DMS153 (cell line): ENCODE measurements around the gene KCTD12.
A peak's percentile ranks its signal among the peaks of the same experiment; 100 is the strongest.
"Not testable (repeated sequence)": the region's sequence is repeated elsewhere in the genome, so short reads cannot be mapped to it uniquely, and the experiment has no call there.

Experiments used
- DNase-seq: peaks from one replicate; lab custom pipeline; 2025; lab: John Stamatoyannopoulos, UW

KCTD12 gene

DNA sequence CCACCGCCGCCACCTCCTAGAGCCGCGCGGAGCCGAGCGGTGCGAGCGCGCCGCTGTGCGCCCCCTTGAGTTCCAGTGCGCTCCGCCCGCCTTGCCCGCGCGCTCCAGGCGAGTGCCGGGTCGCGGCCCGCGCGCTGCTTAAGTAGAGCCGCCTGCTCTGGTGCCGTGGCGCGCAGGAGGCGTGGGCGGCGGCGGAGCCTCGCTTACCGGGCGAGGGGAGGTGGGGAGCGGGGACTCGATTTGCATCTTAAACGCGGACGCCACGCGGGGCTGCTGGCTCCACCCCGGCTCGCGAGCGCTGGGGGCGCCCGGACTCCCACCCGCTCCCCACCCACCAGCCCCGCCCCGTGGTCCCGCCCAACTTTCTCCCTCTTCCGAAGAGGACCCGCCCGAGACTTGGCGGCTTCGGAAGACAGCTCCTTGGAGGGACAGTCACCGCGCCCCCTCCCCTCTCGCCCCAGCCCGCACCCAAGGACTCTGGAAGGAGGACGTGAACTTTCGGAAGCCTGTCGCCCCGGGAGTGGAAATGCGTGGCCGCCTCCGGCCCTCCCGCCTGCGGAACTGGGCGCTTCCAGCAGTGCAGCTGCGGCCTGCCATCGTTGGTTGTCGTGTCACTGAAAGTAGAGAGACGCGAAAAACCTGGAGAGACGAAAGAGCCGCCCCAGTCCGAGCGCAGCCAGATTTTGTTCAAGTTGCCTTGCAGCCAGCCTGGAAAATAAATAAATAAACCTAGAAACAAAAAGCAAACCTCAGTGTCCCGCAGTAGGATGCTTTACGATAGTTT lies at the start of gene KCTD12:
KCTD12 (minus strand) TSS at position 114 of the 784 bp plus-strand sequence. CDS start 257 bp downstream, outside the sequence.
- peak; percentile 68 for DNase-seq

DNA sequence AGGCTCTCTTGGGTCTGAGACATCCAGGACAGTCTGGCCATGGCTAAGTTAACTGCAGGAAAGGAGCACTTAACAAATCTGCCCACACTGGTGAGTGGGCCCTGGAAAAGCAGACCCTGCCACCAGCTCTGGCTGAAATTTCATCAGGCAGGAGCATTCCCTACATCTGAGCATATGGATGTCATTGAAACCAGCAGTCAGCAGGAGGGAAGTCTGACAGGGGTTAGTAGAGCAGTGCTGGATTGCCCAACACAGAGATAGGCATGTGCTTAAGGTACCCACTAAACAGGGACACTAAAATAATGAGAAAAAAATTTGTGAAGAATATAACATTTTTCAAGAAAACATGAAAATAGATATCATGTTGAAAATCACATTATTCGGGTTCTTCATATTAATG lies 48.5 kb upstream of the KCTD12 start:
- no peak for DNase-seq

GRCh38 chr13:76932076-76932475 lies 45.9 kb upstream of the KCTD12 start:
- no peak for DNase-seq

- no peak for DNase-seq
These were observed 43.7 kb upstream of the KCTD12 start for GRCh38 chr13:76929851-76930374.

DNA sequence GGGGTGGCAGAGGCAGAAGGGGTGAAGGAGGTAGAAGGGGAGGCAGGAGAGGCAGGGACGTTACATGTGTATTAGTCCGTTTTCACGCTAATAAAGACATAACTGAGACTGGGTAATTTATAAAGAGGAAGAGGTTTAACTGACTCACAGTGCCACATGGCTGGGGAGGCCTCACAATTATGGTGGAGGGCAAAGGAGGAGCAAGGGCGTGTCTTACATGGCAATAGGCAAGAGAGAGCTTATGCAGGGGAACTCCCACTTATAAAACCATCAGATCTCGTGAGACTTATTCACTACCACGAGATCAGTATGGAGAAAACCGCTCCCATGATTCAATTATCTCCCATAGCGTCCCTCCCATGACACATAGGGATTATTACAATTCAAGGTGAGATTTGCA lies 43.1 kb upstream of the KCTD12 start:
- no peak for DNase-seq

DNA sequence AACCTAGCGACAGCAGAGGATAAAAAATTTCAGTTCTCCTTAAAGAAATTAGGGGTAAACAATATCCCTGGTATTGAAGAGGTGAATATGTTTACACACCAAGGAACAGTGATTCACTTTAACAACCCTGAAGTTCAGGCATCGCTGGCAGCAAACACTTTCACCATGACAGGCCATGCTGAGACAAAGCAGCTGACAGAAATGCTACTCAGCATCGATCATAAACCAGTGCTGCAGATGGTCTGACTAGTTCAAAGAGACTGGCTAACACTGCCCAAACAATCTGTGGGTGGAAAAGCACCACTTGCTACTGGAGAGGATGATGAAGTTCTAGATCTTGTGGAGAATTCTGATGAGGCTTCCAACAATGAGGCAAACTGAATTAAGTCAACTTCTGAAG lies 42.3 kb upstream of the KCTD12 start:
- DNase-seq = peak; percentile 19

DNA sequence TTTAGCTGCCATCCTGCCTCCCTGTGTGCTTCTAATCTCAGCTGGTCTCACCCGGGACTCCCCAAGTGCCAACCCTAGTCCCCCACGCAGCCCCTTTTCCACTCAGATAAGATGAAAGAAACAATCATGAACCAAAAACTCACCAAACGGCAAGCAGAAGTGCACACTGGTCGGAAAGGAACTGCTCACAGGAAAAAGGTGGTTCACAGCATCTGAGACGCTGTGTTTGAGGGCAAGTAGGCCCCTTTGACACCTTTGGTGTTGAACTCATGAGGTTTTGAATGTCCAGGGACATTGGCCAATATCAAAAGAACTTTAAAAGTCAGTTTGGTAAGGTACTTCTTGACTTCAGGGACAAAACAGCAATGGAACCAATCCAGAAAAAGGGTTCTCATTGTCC lies 41.8 kb upstream of the KCTD12 start:
- no peak for DNase-seq

DNA sequence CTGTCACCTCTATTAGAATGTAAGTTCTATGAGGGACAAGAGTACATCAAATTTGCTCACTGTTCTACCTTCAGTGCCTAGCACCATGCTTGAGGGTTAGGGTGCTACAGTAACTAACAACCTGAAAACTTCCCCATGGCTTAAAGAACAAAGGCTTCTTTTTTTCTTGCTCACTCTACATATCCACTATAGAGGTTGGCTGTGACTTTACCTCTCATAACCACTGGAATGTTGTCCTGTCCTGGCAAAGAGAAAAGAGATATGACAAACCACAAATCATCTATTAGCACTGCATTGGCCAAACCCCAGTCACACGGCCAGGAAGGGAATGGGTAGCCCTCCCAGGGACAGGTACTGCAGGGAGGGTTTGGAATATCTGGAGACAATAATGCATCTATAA lies 38.9 kb upstream of the KCTD12 start:
- no peak for DNase-seq

DNA sequence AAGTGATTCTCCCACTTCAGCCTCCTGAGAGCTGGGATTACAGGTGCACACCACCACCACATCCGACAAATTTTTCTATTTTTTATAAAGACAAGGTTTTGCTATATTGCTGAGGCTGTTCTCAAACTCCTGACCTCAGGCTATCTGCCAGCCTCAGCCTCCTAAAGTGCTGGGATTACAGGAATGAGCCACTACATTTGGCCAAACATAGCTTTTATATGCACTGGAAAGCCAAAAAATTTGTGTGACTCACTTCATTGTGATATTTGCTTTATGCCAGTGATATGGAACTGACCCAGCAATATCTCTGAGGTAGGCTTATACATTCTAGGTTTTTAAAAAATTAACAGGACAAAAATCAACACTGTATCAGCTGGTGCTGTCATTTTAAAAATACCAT lies 35.3 kb upstream of the KCTD12 start:
- DNase-seq = no peak

DNA sequence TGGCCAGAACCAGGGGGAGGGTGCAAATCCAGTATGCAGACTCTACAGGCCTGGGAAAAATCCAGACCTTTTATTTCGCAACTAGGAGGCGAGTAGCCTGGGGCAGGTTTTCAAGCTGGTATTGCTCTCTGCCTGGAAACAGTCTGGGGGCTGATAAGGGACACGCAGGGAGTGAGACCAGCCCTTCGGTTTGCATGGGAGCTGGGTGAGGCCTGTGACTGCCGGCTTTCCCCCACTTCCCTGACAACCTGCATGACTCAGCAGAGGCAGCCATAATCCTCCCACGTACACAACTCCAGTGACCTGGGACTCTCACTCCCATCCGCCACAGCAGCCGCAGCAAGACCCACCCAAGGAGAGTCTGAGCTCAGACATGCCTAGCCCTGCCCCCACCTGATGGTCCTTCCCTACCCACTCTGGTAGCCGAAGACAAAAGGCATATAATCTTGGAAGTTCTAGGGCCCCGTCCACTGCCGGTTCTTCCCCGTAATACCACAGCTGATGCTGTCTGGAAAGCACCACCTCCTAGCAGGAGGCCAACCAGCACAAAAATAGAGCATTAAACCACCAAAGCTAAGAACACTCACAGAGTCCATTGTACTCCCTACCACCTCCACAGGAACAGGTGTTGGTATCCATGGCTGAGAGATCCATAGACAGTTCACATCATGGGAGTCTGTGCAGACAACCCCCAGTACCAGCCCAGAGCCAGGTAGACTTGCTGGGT lies 31.7 kb upstream of the KCTD12 start:
- DNase-seq = not testable (repeated sequence)

DNA sequence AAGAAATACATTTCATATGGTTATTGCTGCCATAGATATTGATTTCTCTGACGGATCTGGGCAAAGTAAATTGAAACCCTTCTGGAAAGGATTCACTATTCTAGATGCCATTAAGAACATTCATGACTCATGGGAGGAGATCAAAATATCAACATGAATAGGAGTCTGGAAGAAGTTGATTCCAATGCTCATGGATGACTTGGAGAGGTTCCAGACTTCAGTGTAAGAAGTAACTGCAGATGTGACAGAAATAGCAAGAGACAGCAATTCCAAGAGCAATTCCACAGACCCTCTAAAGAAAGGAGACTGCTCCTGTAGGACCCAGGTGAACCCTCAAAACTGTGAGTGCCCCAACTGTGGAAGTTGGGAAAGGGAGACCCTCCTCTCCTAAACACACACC lies 30.9 kb upstream of the KCTD12 start:
- no peak for DNase-seq

- no peak for DNase-seq
These were observed 27.7 kb upstream of the KCTD12 start for GRCh38 chr13:76913898-76914297.

- no peak for DNase-seq
These were observed 26.3 kb upstream of the KCTD12 start for GRCh38 chr13:76912476-76912875.

DNA sequence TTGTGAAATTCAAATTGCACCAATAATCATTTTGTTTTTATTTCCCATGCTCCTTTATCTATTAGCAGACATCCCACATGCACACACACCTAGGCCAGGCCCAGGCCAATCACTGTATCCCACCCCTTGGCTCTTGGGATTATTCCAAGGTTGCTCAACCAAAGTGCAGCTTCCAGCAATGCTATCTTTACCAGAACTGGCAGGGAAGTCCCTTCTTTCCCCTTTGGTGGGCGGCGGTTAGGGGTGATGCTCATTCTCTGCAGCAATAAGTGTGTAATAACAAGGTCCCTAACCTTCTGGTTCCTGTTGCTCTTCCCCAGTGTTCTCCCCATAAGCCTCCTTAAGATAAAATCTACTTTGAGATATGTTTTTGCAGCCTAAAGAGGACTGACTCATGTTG lies 18.3 kb upstream of the KCTD12 start:
- no peak for DNase-seq

- peak; percentile 57 for DNase-seq
These were observed 17.4 kb upstream of the KCTD12 start for GRCh38 chr13:76903544-76904162.

DNA sequence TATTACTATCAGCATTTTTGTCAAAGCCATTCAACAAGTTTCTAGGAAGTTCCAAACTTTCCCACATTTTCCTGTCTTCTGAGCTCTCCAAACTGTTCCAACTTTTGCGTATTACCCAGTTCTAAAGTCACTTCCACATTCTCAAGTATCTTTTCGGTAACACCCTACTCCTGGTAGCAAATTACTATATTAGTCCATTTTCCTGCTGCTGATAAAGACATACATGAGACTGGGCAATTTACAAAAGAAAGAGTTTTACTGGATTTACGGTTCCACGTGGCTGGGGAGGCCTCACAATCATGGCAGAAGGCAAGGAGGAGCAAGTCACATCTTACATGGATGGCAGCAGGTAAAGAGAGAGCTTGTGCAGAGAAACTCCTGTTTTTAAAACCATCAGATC lies 12.9 kb upstream of the KCTD12 start:
- DNase-seq = not testable (repeated sequence)

- DNase-seq = not testable (repeated sequence)
These were observed 11.0 kb upstream of the KCTD12 start for GRCh38 chr13:76897171-76897570.

GRCh38 chr13:76894401-76895110 lies 8.4 kb upstream of the KCTD12 start:
- DNase-seq = no peak

DNA sequence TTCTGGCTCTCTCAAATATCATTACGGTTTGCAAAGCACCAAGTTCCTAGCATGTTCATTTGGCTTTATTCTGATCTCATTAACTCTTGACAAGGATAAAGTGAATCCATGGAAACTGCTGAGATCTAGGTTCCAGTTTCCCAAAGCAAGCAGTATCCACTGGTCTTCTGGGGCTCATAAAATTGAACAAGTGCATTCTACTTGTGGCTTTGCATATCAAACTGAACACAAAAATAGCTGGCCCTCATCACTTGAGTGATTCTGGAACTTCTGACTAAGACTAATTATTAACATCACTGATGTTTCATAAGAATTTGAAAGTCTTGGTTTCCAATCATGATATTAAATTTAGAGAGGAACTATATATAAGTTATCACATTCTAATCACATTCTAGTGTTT lies 6.3 kb upstream of the KCTD12 start:
- DNase-seq = no peak

- no peak for DNase-seq
These were observed 3.8 kb upstream of the KCTD12 start for GRCh38 chr13:76890021-76890420.

- DNase-seq = no peak
These were observed 3.0 kb upstream of the KCTD12 start for GRCh38 chr13:76889254-76889653.

DNA sequence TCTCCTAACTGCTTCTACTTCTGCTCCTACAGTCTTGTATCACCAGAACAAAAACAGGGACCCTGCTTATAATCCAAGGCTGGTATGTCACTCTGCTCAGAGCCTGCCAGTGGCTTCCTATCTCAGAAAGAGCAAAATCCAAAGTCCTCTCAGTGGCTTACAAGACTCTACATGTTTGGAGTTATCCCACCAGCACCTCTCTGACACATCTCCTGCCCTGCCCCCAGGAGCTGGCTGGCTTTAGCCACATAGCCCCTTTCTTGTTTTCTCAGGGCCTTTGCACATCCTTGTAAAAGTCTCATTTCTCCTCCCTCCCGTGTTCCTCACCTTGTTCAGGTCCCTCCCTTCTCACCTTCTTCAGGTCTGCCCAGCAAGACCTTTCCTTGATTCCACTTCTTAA lies 2.2 kb upstream of the KCTD12 start:
- DNase-seq = no peak
